B cell (primary cell): ENCODE measurements around the gene PAPLN. TPM values are rescaled to one million over a fixed set of nuclear protein-coding genes. Genes with fewer than 3 reads are reported as not detected.

Experiments used
- ATAC-seq: fragments of 200-7000 bp; cut with Tn5 transposase; one replicate; pipeline ENCODE4 v1.10.0; 2021; ENCODE audit warnings: low read depth, mild to moderate bottlenecking, moderate number of reproducible peaks, moderate library complexity
- CTCF ChIA-PET: fragments of 350-600 bp; sonication (Branson Sonifier 250); formaldehyde crosslinking; loops from one replicate; lab custom pipeline; 2021; ENCODE audit warnings: antibody characterized with exemption, inconsistent platforms; lab: Charles Lee
- POLR2A ChIA-PET: fragments of 350-600 bp; sonication (Branson Sonifier 250); formaldehyde crosslinking; loops from one replicate; lab custom pipeline; 2021; ENCODE audit warnings: antibody characterized with exemption; lab: Charles Lee
- DNase-seq: peaks from one replicate; pipeline ENCODE4 v3.0.0; 2013
- H2AFZ ChIP-seq: 2 replicates; pipeline ENCODE4 v1.6.1; 2012; ENCODE audit warnings: mild to moderate bottlenecking, low read depth, low read length; ENCODE audit not compliant: insufficient read depth, poor library complexity, severe bottlenecking
- H3K27ac ChIP-seq, 2 donors: 1 replicate in 1 of 2; 2 replicates in 1 of 2; pipeline ENCODE4 v1.5.1; 2012 to 2013; ENCODE audit warnings: low read length in 2 of 2, mild to moderate bottlenecking in 2 of 2, moderate library complexity in 1 of 2
- H3K27me3 ChIP-seq, 4 experiments: fragments of 200-600 bp in 1 of 4; sonication (generic) in 1 of 4; replicated peaks in 1 of 4; 1 replicate in 2 of 4; 2 replicates in 2 of 4; pipeline versions ENCODE4 v1.6.1 to v1.7.0; 2013 to 2016; ENCODE audit warnings: low read length in 3 of 4, mild to moderate bottlenecking in 2 of 4, mixed read lengths in 1 of 4, moderate library complexity in 1 of 4; ENCODE audit not compliant: insufficient read depth in 4 of 4, control insufficient read depth in 3 of 4; ENCODE audit errors: control extremely low read depth in 1 of 4
- H3K36me3 ChIP-seq, 2 experiments: replicated peaks in 1 of 2; 1 replicate in 1 of 2; 2 replicates in 1 of 2; pipeline versions ENCODE4 v1.6.1 to v1.7.1; 2013; ENCODE audit warnings: low read length in 1 of 2; ENCODE audit not compliant: insufficient read depth in 2 of 2, control insufficient read depth in 1 of 2; ENCODE audit errors: control extremely low read depth in 1 of 2, extremely low read depth in 1 of 2
- H3K4me1 ChIP-seq, 2 donors: fragments of 200-600 bp in 1 of 2; sonication (generic) in 1 of 2; 1 replicate in 1 of 2; 2 replicates in 1 of 2; pipeline versions ENCODE4 v1.5.1 to v1.6.1; 2013 to 2017; ENCODE audit warnings: low read length in 2 of 2; ENCODE audit not compliant: control insufficient read depth in 2 of 2, insufficient read depth in 2 of 2
- H3K4me2 ChIP-seq: replicated peaks from 2 replicates; pipeline ENCODE3; 2012; ENCODE audit warnings: mild to moderate bottlenecking, low read depth, low read length; ENCODE audit not compliant: poor library complexity, severe bottlenecking
- H3K4me3 ChIP-seq, 5 experiments: fragments of 200-600 bp in 1 of 5; sonication (generic) in 1 of 5; 1 replicate in 3 of 5; 2 replicates in 2 of 5; pipeline versions ENCODE4 v1.5.1 to v1.7.0; 2011 to 2016; ENCODE audit warnings: low read length in 4 of 5, mild to moderate bottlenecking in 4 of 5, low read depth in 2 of 5, control low read depth in 1 of 5, moderate library complexity in 1 of 5; ENCODE audit not compliant: insufficient read depth in 1 of 5; ENCODE audit errors: control extremely low read depth in 1 of 5, extremely low read depth in 1 of 5
- H3K79me2 ChIP-seq: fragments of 200-600 bp; sonication (generic); one replicate; pipeline ENCODE4 v1.6.0; 2016; ENCODE audit warnings: low read length; ENCODE audit not compliant: control insufficient read depth, insufficient read depth
- H3K9ac ChIP-seq: fragments of 200-600 bp; sonication (generic); 2 replicates; pipeline ENCODE4 v1.6.1; 2017; ENCODE audit warnings: mild to moderate bottlenecking, low read length, moderate library complexity
- H3K9me3 ChIP-seq, 3 donors: one replicate each; pipeline versions ENCODE4 v1.6.1 to v1.7.1; 2013; ENCODE audit warnings: low read length in 2 of 3; ENCODE audit not compliant: control insufficient read depth in 2 of 3, insufficient read depth in 1 of 3; ENCODE audit errors: control extremely low read depth in 1 of 3
- H4K20me1 ChIP-seq: 2 replicates; pipeline ENCODE4 v1.6.0; 2012; ENCODE audit warnings: mild to moderate bottlenecking, low read length; ENCODE audit not compliant: insufficient read depth, control insufficient read depth, poor library complexity, severe bottlenecking
- H3K27ac Mint-ChIP-seq: one replicate; pipeline ENCODE4 v1.8.0; 2021; ENCODE audit warnings: mixed read lengths
- H3K27me3 Mint-ChIP-seq: one replicate; pipeline ENCODE4 v1.8.0; 2021; ENCODE audit warnings: mixed read lengths
- H3K4me1 Mint-ChIP-seq: one replicate; pipeline ENCODE4 v1.8.0; 2021; ENCODE audit warnings: mixed read lengths
- H3K4me3 Mint-ChIP-seq: one replicate; pipeline ENCODE4 v1.8.0; 2021; ENCODE audit warnings: mixed read lengths
- H3K9me3 Mint-ChIP-seq: one replicate; pipeline ENCODE4 v1.8.0; 2022; ENCODE audit warnings: mixed read lengths; ENCODE audit not compliant: insufficient read depth
- EZH2 ChIP-seq: IDR thresholded peaks from 2 replicates; pipeline ENCODE4 v1.6.1; 2012; ENCODE audit warnings: borderline replicate concordance, low read depth, mild to moderate bottlenecking, moderate library complexity, low read length; ENCODE audit not compliant: insufficient read depth, poor library complexity, severe bottlenecking
- WGBS: methylation state at CpG from one replicate; pipeline ENCODE4 v1.1.5; 2013; ENCODE audit warnings: missing lambda C conversion rate; ENCODE audit not compliant: insufficient coverage; 5-methylcytosine and 5-hydroxymethylcytosine counted together
- intact Hi-C: fragments of 100-400 bp; cut with micrococcal nuclease; formaldehyde crosslinking; loops from one replicate; pipeline ENCODE4 v1.10.0; 2022
- polyA plus RNA-seq: library from polyadenylated mRNA; depleted of rRNA; stranded (reverse); fragments of >200 nt; gene quantifications from 2 replicates; pipeline ENCODE4 v1.2.3, GENCODE V29; 2012
- total RNA-seq, 2 donors: library from RNA; stranded (reverse); fragments of 120-200 nt in 1 of 2; gene quantifications; 1 replicate in 1 of 2; 2 replicates in 1 of 2; pipeline versions ENCODE4 v1.2.3 to v1.2.4, GENCODE V29; 2013 to 2022
- TF ChIP-seq, protein P1 (sequence below): fragments of 200-600 bp; IDR thresholded peaks from one replicate; pipeline ENCODE4 v1.8.0; 2022; ENCODE audit warnings: antibody characterized with exemption, mild to moderate bottlenecking

Gene PAPLN
- total and polyA plus RNA-seq, 2 donors (not counting 1 experiment from before 2014, with no cell fraction given) = 0.69 to 1.5 TPM

DNA sequence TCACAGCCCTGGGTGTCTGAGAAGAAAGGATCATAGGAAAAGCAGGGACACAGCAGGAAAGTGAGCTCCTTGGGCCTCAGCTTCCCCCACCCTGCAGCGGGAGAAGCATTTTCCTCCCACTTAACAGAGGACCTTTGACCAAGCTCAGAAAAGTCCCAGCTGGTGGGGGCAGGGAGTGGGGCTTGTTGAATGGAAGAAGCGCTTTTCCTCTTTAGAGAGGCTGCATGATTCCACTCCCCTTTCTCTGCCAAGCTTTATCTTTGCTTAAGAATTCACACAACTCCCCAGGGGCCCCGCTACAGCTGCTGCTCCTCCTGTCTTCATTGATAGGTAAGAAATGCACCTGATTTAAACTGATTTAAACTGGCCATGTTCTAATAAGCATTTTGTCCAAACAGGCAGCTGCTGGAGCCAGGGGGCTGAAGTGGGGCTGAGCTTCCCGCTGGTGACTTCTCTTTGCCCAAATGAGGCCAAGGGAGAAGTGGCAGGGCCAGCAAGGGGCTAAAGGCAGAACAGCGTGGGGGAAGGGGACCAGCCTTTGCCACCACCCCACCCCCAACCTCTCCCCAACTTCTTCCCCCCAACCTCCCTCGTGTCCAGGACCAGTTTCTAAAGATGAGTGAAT lies 1.7 kb upstream of the PAPLN start:
- Mint-ChIP-seq H3K4me3 (peak overlapping the region; percentile 87), H3K27ac (no peak overlapping the region), H3K9me3 (no peaks in the 10 kb centered on the region), H3K4me1 (peaks cover 35% of the 10 kb centered on the region), H3K27me3 (peaks cover 48% of the 10 kb centered on the region)
- no peak overlapping the region for H3K4me2 ChIP-seq
- H3K4me1 ChIP-seq = peaks cover 39 to 42% of the 10 kb centered on the region in 2 donors
- no peaks in the 10 kb centered on the region for H3K36me3 ChIP-seq
- H3K27me3 ChIP-seq = peaks cover 0 to 77% (median 25%) of the 10 kb centered on the region in 4 experiments
- ChIA-PET CTCF (no interaction called here), POLR2A (no interaction called here)
- peaks cover 0 to 6% (median 0%) of the 10 kb centered on the region in 3 donors for H3K9me3 ChIP-seq
- peaks cover 5% of the 10 kb centered on the region for H4K20me1 ChIP-seq
- no peak overlapping the region for H3K27ac ChIP-seq
- 36% methylated on average over 1 of the region's 6 CpGs for WGBS
- H3K4me3 ChIP-seq = no peak overlapping the region
- H3K79me2 ChIP-seq = no peaks in the 10 kb centered on the region
- ATAC-seq = no peak
- H3K9ac ChIP-seq = no peak overlapping the region
- DNase-seq = peak; percentile 10
- TF ChIP-seq, protein P1, sequence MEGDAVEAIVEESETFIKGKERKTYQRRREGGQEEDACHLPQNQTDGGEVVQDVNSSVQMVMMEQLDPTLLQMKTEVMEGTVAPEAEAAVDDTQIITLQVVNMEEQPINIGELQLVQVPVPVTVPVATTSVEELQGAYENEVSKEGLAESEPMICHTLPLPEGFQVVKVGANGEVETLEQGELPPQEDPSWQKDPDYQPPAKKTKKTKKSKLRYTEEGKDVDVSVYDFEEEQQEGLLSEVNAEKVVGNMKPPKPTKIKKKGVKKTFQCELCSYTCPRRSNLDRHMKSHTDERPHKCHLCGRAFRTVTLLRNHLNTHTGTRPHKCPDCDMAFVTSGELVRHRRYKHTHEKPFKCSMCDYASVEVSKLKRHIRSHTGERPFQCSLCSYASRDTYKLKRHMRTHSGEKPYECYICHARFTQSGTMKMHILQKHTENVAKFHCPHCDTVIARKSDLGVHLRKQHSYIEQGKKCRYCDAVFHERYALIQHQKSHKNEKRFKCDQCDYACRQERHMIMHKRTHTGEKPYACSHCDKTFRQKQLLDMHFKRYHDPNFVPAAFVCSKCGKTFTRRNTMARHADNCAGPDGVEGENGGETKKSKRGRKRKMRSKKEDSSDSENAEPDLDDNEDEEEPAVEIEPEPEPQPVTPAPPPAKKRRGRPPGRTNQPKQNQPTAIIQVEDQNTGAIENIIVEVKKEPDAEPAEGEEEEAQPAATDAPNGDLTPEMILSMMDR = no peak
- no peak for TF ChIP-seq EZH2
- intact Hi-C loops = no loop called here
- no peak overlapping the region for H2AFZ ChIP-seq

DNA sequence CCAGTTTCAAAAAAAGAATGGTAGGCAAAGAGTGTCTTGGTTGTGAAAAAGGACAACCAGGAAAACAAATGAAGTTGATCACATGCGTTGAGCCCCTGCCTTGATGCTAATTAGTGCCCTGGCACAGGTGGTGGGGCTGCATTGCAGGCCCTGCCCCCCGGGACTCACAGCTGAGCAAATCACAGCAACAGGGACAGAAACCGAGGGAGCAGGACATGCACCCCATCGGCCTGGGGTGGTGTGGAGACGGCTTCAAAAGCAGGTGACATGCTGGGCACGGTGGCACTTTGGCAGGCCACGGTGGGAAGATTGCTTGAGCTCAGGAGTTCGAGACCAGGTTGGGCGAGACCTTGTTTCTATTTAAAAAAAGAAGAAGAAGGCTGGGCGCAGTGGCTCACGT lies 1.1 kb upstream of the PAPLN start:
- intact Hi-C loops = no loop called here
- DNase-seq (peak; percentile 25), ATAC-seq (no peak)
- Mint-ChIP-seq H3K27me3 (peaks cover 53% of the 10 kb centered on the region), H3K4me1 (peaks cover 40% of the 10 kb centered on the region), H3K27ac (no peak overlapping the region), H3K9me3 (no peaks in the 10 kb centered on the region), H3K4me3 (peak overlapping the region; percentile 87)
- H3K27me3 ChIP-seq = peaks cover 0 to 82% (median 27%) of the 10 kb centered on the region in 4 experiments
- 30% methylated on average over 9 of the region's 11 CpGs for WGBS
- no peak for TF ChIP-seq EZH2
- TF ChIP-seq, protein P1 = no peak
- no peak overlapping the region for H2AFZ ChIP-seq
- no peaks in the 10 kb centered on the region for H3K79me2 ChIP-seq
- no peak overlapping the region for H3K4me2 ChIP-seq
- CTCF ChIA-PET = no interaction called here
- H3K9me3 ChIP-seq = peaks cover 0 to 11% (median 0%) of the 10 kb centered on the region in 3 donors
- H3K9ac ChIP-seq = no peak overlapping the region
- no peaks in the 10 kb centered on the region for H3K36me3 ChIP-seq
- H4K20me1 ChIP-seq = peaks cover 5% of the 10 kb centered on the region
- H3K4me3 ChIP-seq = no peak overlapping the region
- H3K4me1 ChIP-seq = peaks cover 45 to 48% of the 10 kb centered on the region in 2 donors
- POLR2A ChIA-PET = no interaction called here
- no peak overlapping the region for H3K27ac ChIP-seq
